ENCODE data around the gene KCNE4. TPM values are rescaled to one million over a fixed set of nuclear protein-coding genes. Genes with fewer than 3 reads are reported as not detected.

KCNE4 gene
- polyA plus RNA-seq, 1 donor from 2014 or later: not detected

DNA sequence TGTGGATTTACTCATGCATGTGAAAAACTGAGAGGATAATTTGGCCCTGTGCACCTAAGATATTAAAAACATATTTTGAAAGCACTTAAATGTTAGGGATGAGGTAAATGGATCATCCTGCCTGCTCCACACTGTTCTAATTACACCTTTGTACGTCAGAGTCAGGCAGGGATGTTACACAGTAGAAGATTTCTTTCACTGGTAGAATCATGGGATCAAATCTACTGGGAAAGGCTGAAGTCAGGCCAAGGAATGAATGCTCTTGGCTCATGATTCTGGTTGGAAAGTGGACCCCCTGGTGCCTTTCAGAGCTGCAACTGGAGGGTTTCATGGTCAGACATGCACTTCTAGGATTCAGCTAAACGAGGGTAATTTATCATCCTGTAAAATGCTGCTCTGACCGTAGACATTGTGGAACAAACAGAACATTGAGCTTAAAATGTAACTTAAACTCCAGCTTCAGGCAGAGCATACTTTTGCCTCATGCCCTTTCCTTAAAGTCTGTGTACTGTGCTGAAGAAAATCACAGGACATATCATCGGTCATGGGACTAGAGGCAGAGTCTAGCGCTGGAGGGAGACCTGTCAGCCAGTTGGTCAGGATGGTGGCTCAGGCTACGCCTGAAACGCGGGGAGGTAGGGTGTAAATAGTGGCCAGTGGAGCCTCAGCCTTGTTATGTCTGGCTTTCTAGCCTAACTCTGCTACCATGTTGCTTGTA is 4.9 kb downstream of the KCNE4 start:
- Histone ChIP-seq H2AFZ (ENCODE audit: low read depth, low read length) (no peak overlapping the region), H3K27me3 (ENCODE audit: insufficient read depth, low read depth, low read length) (no peaks in the 10 kb centered on the region), H3F3A (ENCODE audit: insufficient read depth, low read length, poor library complexity, severe bottlenecking) (no peaks in the 10 kb centered on the region), H3K9ac (ENCODE audit: low read length) (no peak overlapping the region), H4K20me1 (ENCODE audit: insufficient read depth) (no peaks in the 10 kb centered on the region), H3K4me3 (ENCODE audit: low read length) (no peak overlapping the region), H3K36me3 (ENCODE audit: insufficient read depth, low read length) (no peaks in the 10 kb centered on the region), H3K4me2 (ENCODE audit: low read length) (no peak overlapping the region), H3K9me2 (ENCODE audit: insufficient read depth, low read length) (no peaks in the 10 kb centered on the region), H3K27ac (ENCODE audit: low read length) (no peak overlapping the region), H3K79me2 (replicated peaks; ENCODE audit: insufficient read depth, low read length) (no peaks in the 10 kb centered on the region), H3K9me3 (ENCODE audit: low read length) (no peaks in the 10 kb centered on the region)
- no peak for TF ChIP-seq EZH2 (IDR thresholded peaks at IDR 0.05; ENCODE audit: borderline replicate concordance, insufficient read depth, low read length, poor library complexity, severe bottlenecking)
- TF ChIP-seq TAF1 (IDR thresholded peaks at IDR 0.05; ENCODE audit: low read depth): no peak
- no peak for TF ChIP-seq MXI1 (conservative IDR thresholded peaks at IDR 0.05; ENCODE audit: poor library complexity, severe bottlenecking)
- no peak for TF ChIP-seq EP300 (conservative IDR thresholded peaks at IDR 0.05; ENCODE audit: poor library complexity, severe bottlenecking)
- TF ChIP-seq RAD21 (conservative IDR thresholded peaks at IDR 0.05): no peak
- TF ChIP-seq POLR2AphosphoS5 (IDR thresholded peaks at IDR 0.05): no peak
- no peak for TF ChIP-seq SMC3 (conservative IDR thresholded peaks at IDR 0.05; ENCODE audit: poor library complexity)
- TF ChIP-seq, protein P1, sequence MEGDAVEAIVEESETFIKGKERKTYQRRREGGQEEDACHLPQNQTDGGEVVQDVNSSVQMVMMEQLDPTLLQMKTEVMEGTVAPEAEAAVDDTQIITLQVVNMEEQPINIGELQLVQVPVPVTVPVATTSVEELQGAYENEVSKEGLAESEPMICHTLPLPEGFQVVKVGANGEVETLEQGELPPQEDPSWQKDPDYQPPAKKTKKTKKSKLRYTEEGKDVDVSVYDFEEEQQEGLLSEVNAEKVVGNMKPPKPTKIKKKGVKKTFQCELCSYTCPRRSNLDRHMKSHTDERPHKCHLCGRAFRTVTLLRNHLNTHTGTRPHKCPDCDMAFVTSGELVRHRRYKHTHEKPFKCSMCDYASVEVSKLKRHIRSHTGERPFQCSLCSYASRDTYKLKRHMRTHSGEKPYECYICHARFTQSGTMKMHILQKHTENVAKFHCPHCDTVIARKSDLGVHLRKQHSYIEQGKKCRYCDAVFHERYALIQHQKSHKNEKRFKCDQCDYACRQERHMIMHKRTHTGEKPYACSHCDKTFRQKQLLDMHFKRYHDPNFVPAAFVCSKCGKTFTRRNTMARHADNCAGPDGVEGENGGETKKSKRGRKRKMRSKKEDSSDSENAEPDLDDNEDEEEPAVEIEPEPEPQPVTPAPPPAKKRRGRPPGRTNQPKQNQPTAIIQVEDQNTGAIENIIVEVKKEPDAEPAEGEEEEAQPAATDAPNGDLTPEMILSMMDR (IDR thresholded peaks at IDR 0.05; ENCODE audit: poor library complexity, severe bottlenecking): no peak
- TF ChIP-seq, protein P2, sequence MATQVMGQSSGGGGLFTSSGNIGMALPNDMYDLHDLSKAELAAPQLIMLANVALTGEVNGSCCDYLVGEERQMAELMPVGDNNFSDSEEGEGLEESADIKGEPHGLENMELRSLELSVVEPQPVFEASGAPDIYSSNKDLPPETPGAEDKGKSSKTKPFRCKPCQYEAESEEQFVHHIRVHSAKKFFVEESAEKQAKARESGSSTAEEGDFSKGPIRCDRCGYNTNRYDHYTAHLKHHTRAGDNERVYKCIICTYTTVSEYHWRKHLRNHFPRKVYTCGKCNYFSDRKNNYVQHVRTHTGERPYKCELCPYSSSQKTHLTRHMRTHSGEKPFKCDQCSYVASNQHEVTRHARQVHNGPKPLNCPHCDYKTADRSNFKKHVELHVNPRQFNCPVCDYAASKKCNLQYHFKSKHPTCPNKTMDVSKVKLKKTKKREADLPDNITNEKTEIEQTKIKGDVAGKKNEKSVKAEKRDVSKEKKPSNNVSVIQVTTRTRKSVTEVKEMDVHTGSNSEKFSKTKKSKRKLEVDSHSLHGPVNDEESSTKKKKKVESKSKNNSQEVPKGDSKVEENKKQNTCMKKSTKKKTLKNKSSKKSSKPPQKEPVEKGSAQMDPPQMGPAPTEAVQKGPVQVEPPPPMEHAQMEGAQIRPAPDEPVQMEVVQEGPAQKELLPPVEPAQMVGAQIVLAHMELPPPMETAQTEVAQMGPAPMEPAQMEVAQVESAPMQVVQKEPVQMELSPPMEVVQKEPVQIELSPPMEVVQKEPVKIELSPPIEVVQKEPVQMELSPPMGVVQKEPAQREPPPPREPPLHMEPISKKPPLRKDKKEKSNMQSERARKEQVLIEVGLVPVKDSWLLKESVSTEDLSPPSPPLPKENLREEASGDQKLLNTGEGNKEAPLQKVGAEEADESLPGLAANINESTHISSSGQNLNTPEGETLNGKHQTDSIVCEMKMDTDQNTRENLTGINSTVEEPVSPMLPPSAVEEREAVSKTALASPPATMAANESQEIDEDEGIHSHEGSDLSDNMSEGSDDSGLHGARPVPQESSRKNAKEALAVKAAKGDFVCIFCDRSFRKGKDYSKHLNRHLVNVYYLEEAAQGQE (IDR thresholded peaks at IDR 0.05; ENCODE audit: borderline replicate concordance): no peak

DNA sequence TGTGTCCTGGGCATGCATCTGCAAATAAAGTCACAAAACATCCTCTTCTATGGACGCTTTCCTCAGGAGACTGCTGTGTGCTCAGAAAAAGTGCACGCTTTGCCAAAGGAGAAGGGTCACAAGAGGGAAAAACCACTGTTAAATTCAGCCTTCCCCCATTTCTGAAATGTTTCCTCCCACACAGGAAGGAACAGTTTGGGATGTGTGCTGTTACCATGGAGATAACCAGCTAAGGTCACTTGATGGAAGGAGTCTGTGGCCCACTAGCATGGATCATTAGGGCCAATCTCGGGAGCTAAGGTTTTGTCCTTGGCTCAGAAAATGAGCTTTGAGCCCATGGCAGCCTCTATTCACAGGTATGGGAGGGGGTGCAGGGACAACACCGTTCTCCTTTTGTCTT is 5.6 kb downstream of the KCNE4 start:
- TF ChIP-seq, protein P1 (IDR thresholded peaks at IDR 0.05; ENCODE audit: poor library complexity, severe bottlenecking): no peak
- TF ChIP-seq TAF1 (IDR thresholded peaks at IDR 0.05; ENCODE audit: low read depth): no peak
- TF ChIP-seq, protein P2 (IDR thresholded peaks at IDR 0.05; ENCODE audit: borderline replicate concordance): no peak
- Histone ChIP-seq H3K79me2 (replicated peaks; ENCODE audit: insufficient read depth, low read length) (no peaks in the 10 kb centered on the region), H3K4me3 (ENCODE audit: low read length) (no peak overlapping the region), H3K36me3 (ENCODE audit: insufficient read depth, low read length) (no peaks in the 10 kb centered on the region), H3F3A (ENCODE audit: insufficient read depth, low read length, poor library complexity, severe bottlenecking) (no peaks in the 10 kb centered on the region), H4K20me1 (ENCODE audit: insufficient read depth) (no peaks in the 10 kb centered on the region), H3K9me3 (ENCODE audit: low read length) (no peaks in the 10 kb centered on the region), H3K27me3 (ENCODE audit: insufficient read depth, low read depth, low read length) (no peaks in the 10 kb centered on the region), H3K27ac (ENCODE audit: low read length) (no peak overlapping the region), H3K9ac (ENCODE audit: low read length) (no peak overlapping the region), H2AFZ (ENCODE audit: low read depth, low read length) (no peak overlapping the region), H3K4me2 (ENCODE audit: low read length) (no peak overlapping the region), H3K9me2 (ENCODE audit: insufficient read depth, low read length) (no peaks in the 10 kb centered on the region)
